WI38 (cell line): ENCODE data around the gene SHBG.
"Not testable (repeated sequence)": the region's sequence is repeated elsewhere in the genome, so short reads cannot be mapped to it uniquely, and the experiment has no call there.

Experiments
- H3K4me3 ChIP-seq: 2 replicates; pipeline ENCODE4 v1.5.1; 2011; ENCODE audit warnings: low read depth, mild to moderate bottlenecking, control low read depth, low read length
- TF ChIP-seq, protein P1 (sequence below): IDR thresholded peaks from 2 replicates; pipeline ENCODE4 v1.5.1; 2012; ENCODE audit warnings: low read depth, mild to moderate bottlenecking, control low read depth, low read length

The SHBG gene

DNA sequence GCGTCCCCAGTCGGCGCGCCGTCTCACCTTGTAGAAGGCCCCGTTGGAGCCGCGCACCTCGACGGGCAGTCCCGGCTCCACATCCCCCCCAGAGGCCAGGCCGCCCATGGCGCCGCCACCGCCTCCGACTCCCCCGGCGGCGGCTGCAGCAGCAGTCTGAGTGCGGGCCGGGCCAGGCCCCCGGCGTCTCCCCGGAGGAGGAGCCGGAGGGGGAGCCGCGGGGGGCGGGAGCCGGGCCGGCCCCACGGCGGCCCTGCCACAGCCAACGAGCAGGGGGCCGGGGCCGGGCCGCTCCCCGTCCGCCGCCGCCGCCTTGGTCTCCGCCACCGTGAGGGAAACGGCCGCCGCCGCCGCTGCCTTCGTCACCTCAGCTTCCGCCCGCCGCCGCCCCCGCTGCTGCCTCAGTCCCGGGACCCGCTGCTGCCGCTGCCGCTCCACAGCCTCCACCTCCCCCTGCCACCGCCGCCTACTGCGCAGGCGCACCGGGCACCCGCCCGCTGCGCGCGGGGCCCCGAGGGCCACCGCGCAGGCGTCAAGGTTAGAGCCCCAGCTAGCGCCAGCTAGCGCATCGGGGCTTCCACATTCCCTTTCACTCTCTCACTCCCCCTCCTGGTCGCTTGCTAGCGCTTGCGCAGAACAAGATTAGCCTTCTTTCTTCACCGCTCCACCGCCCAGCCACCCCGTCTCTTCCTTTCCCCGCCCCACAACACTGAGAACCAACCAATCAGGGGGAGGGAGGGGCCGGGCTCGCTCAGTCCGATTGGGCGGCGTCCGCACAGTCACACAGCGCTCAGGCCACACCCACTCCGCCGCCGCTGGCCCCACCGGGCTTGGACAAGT lies 15.3 kb upstream of the SHBG start, which contains the start of gene FXR2:
TSS of gene FXR2 (minus strand) at position 473 of the 840 bp plus-strand sequence. CDS start at position 108, 365 bp downstream.
- H3K4me3 ChIP-seq: peak within 1 kb of the TSS; percentile 89
- TF ChIP-seq, protein P1, sequence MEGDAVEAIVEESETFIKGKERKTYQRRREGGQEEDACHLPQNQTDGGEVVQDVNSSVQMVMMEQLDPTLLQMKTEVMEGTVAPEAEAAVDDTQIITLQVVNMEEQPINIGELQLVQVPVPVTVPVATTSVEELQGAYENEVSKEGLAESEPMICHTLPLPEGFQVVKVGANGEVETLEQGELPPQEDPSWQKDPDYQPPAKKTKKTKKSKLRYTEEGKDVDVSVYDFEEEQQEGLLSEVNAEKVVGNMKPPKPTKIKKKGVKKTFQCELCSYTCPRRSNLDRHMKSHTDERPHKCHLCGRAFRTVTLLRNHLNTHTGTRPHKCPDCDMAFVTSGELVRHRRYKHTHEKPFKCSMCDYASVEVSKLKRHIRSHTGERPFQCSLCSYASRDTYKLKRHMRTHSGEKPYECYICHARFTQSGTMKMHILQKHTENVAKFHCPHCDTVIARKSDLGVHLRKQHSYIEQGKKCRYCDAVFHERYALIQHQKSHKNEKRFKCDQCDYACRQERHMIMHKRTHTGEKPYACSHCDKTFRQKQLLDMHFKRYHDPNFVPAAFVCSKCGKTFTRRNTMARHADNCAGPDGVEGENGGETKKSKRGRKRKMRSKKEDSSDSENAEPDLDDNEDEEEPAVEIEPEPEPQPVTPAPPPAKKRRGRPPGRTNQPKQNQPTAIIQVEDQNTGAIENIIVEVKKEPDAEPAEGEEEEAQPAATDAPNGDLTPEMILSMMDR: peak; percentile 60

DNA sequence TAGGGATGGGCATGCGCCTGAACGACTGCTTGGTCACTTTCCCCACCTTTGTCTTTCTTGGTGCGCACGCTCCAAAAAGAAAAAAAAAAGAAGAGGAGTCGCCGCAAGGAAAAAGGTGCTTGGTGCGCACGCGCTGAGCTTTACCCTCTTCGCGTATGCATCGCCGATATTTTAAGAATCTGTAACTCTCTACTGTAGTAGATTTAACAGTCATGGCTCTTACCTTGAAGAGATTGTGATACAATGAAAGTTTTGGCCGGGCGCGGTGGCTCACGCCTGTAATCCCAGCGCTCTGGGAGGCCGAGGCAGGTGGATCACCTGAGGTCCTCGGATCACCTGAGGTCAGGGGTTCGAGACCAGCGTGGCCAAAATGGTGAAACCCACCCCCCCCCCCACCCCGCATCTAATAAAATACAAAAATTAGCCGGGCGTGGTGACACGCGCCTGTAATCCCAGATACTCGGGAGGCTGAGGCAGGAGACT lies 14.6 kb upstream of the SHBG start:
- peak overlapping the region; percentile 53 for H3K4me3 ChIP-seq
- TF ChIP-seq, protein P1: no peak

DNA sequence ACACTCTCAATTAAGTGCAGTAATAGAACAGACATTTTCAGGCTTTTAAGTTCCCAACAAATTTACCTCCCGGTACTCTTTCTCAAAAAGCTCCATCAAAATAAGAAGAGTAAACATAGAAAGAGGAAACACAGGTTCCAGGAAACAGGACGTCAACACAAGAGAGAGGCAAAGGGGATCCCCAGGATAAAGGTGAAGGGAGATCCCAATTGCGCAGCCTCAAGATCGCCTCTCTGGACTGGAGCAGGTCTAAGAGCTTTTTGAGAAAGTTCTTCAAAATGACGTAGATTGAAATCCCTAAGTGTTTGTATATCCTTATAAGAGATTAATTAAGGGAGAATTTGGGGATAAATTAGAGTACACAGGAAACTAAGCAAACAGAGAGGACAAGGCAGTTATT lies 11.3 kb upstream of the SHBG start:
- H3K4me3 ChIP-seq: no peak overlapping the region
- TF ChIP-seq, protein P1: no peak

DNA sequence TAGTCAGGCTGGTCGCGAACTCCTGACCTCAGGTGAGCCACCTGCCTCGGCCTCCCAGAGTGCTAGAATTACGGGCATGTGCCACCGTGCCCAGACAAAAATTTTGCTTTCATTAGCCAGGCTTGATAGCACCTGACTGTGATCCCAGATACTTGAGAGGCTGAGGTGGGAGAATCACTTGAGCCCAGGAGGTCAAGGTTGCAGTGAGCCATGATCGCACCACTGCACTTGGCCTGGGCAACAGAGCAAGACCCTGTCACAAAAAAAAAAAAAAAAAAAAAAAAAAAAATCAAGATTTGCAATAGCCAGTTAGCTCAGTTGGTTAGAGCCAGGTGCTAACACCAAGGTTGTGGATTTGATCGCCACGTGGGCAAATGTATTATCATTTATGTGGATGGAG lies 9.1 kb upstream of the SHBG start:
- TF ChIP-seq, protein P1: no peak

DNA sequence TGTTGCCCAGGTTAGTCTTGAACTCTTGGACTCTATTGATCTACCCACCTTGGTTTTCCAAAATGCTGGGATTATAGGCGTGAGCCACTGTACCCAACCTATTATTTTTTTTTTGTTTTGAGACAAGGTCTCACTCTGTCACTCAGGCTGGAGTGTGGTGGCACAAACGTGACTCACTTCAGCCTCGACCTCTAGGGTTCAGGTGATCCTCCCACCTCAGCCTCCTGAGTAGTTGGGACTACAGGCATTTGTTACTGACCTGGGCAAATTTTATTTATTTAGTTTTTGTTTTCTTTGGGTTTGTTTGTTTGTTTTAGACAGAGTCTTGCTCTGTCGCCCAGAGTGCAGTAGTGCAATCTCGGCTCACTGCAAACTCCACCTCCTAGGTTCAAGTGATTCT lies 6.3 kb upstream of the SHBG start:
- H3K4me3 ChIP-seq: no peak overlapping the region
- TF ChIP-seq, protein P1: no peak

More for the DNA sequence above, 9.1 kb upstream of the SHBG start:
- no peak overlapping the region for H3K4me3 ChIP-seq

DNA sequence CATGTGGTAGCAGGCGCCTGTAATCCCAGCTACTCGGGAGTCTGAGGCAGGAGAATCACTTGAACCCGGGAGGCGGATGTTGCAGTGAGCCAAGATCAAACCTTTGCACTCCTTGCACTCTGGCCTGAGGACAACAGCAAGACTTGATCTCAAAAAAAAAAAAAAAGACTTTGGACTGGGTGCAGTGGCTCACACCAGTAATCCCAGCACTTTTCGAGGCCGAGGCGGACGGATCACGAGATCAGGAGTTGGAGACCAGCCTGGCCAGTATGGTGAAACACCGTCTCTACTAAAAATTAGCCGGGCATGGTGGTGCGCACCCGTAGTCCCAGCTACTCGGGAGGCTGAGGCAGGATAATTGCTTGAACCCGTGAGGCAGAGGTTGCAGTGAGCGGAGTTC lies 4.2 kb upstream of the SHBG start:
- H3K4me3 ChIP-seq: not testable (repeated sequence)

DNA sequence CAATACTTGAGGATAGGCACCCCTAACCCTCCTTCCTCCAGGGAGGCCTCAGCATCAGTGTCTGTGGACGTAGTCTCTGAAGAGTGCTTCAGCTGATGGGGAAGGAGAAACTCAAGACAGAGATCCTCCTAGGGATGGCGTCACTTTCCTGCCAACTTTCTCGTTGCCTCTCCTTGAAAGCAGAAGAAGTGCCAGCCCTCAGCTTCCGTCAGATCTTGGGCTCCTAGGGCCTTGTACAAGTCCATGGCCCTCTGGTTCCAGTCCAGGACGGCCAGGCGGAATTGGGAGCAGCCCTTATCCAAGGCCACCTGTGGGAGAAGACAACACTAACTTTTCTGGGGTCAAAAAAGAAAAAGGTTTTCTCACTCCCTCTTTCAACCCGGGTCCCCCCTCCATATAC lies 3.6 kb upstream of the SHBG start:
- TF ChIP-seq, protein P1: no peak
- H3K4me3 ChIP-seq: no peak overlapping the region; the same call in 1 of the 2 replicates
